Measurements from ENCODE around the gene LRRC74A.

GRCh38 chr14:76917745-76918255 is 91.6 kb downstream of the LRRC74A start:
- TF ChIP-seq, protein P1, sequence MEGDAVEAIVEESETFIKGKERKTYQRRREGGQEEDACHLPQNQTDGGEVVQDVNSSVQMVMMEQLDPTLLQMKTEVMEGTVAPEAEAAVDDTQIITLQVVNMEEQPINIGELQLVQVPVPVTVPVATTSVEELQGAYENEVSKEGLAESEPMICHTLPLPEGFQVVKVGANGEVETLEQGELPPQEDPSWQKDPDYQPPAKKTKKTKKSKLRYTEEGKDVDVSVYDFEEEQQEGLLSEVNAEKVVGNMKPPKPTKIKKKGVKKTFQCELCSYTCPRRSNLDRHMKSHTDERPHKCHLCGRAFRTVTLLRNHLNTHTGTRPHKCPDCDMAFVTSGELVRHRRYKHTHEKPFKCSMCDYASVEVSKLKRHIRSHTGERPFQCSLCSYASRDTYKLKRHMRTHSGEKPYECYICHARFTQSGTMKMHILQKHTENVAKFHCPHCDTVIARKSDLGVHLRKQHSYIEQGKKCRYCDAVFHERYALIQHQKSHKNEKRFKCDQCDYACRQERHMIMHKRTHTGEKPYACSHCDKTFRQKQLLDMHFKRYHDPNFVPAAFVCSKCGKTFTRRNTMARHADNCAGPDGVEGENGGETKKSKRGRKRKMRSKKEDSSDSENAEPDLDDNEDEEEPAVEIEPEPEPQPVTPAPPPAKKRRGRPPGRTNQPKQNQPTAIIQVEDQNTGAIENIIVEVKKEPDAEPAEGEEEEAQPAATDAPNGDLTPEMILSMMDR (IDR thresholded peaks at IDR 0.05; ENCODE audit: low read depth, low read length): no peak
- no peak for TF ChIP-seq EZH2phosphoT487 (IDR thresholded peaks at IDR 0.05; ENCODE audit: low read depth)

Data from OCI-LY3 (cell line).